GM12878 (cell line): ENCODE measurements around the gene FAM83D. TPM values are rescaled to one million over a fixed set of nuclear protein-coding genes. Genes with fewer than 3 reads are reported as not detected.

Experiments used
- BRCA1 ChIP-seq: IDR thresholded peaks from 2 replicates; pipeline ENCODE4 v1.6.1; 2011; ENCODE audit warnings: low read depth, low read length, improper control_type of control experiment
- DPF2 ChIP-seq: fragments of 450-650 bp; IDR thresholded peaks from 2 replicates; pipeline ENCODE4 v1.6.1; 2017; ENCODE audit warnings: mild to moderate bottlenecking
- EZH2 ChIP-seq: IDR thresholded peaks from 2 replicates; pipeline ENCODE4 v1.6.1; 2012; ENCODE audit warnings: low read depth, mild to moderate bottlenecking, control low read depth, inconsistent platforms, low read length, borderline replicate concordance; ENCODE audit not compliant: control insufficient read depth
- KAT2A ChIP-seq: conservative IDR thresholded peaks from 2 replicates; pipeline ENCODE4 v1.6.1; 2011; ENCODE audit warnings: low read depth, low read length; ENCODE audit not compliant: control insufficient read depth
- KDM1A ChIP-seq: fragments of 200-600 bp; sonication (generic); IDR thresholded peaks from 2 replicates; pipeline ENCODE4 v1.6.1; 2016; ENCODE audit warnings: borderline replicate concordance
- LARP7 ChIP-seq: fragments of 450-650 bp; IDR thresholded peaks from 2 replicates; pipeline ENCODE4 v1.6.1; 2017; ENCODE audit warnings: mild to moderate bottlenecking
- MEF2A ChIP-seq: IDR thresholded peaks from 2 replicates; pipeline ENCODE4 v1.6.1; 2011; ENCODE audit warnings: low read depth, mild to moderate bottlenecking, low read length, moderate library complexity; ENCODE audit not compliant: insufficient read depth
- MTA3 ChIP-seq: IDR thresholded peaks from 2 replicates; pipeline ENCODE4 v1.6.1; 2012; ENCODE audit warnings: low read length, inconsistent platforms, borderline replicate concordance
- NFXL1 ChIP-seq: fragments of 450-650 bp; IDR thresholded peaks from 2 replicates; pipeline ENCODE4 v1.6.1; 2017; ENCODE audit warnings: antibody characterized with exemption, mild to moderate bottlenecking, borderline replicate concordance
- POLR2AphosphoS5 ChIP-seq: IDR thresholded peaks from 2 replicates; pipeline ENCODE4 v1.6.1; 2011; ENCODE audit warnings: mild to moderate bottlenecking, low read length, inconsistent platforms
- SPI1 ChIP-seq: IDR thresholded peaks from 2 replicates; pipeline ENCODE4 v1.6.1; 2011; ENCODE audit warnings: low read depth, mild to moderate bottlenecking, low read length, moderate library complexity, borderline replicate concordance; ENCODE audit not compliant: insufficient read depth
- TAF1 ChIP-seq: IDR thresholded peaks from 2 replicates; pipeline ENCODE4 v1.6.1; 2011; ENCODE audit warnings: mild to moderate bottlenecking, low read depth, low read length, borderline replicate concordance
- TCF3 ChIP-seq: IDR thresholded peaks from 2 replicates; pipeline ENCODE4 v1.6.1; 2012; ENCODE audit warnings: low read depth, mild to moderate bottlenecking, low read length, borderline replicate concordance; ENCODE audit not compliant: insufficient read depth
- WRNIP1 ChIP-seq: IDR thresholded peaks from 2 replicates; pipeline ENCODE4 v1.6.1; 2011; ENCODE audit warnings: low read depth, low read length, improper control_type of control experiment, borderline replicate concordance
- YBX1 ChIP-seq: fragments of 450-650 bp; IDR thresholded peaks from 2 replicates; pipeline ENCODE4 v1.6.1; 2016; ENCODE audit warnings: antibody characterized with exemption
- YY1 ChIP-seq: IDR thresholded peaks from 2 replicates; pipeline ENCODE4 v1.6.1; 2011; ENCODE audit warnings: low read depth, mild to moderate bottlenecking, low read length
- ZNF274 ChIP-seq: IDR thresholded peaks from one replicate; pipeline ENCODE4 v1.8.0; 2011; ENCODE audit not compliant: insufficient read length, insufficient read depth
- polyA plus RNA-seq, 11 experiments: library from polyadenylated mRNA; depleted of rRNA in 4 of 11; unstranded in 6 of 11; stranded (reverse) in 5 of 11; fragments of >200 nt; fragmentation: Nextera tagmentation in 4 of 11; fragmentation: Illumina TruSeq in 1 of 11; extraction: Ambion mirVana in 4 of 11; extraction: Trizol in 1 of 11; gene quantifications; 1 replicate in 1 of 11; 2 replicates in 10 of 11; pipeline versions ENCODE4 v1.2.1 to v1.2.3, GENCODE V29; 2011 to 2016; ENCODE audit warnings: inconsistent platforms in 2 of 11, missing spikeins in 2 of 11, low read depth in 1 of 11
- total RNA-seq, 4 experiments: library from RNA; depleted of rRNA in 3 of 4; stranded (reverse); fragments of >200 nt in 3 of 4; fragmentation: Illumina TruSeq in 1 of 4; extraction: Trizol in 1 of 4; gene quantifications; 2 replicates each; pipeline versions ENCODE4 v1.2.1 to v1.2.3, GENCODE V29; 2013 to 2021
- TF ChIP-seq, protein P1 (sequence below): IDR thresholded peaks from 2 replicates; pipeline ENCODE4 v1.6.1; 2011; ENCODE audit warnings: borderline replicate concordance, low read depth, mild to moderate bottlenecking, moderate library complexity, mixed read lengths, low read length; ENCODE audit not compliant: insufficient read depth; ENCODE audit errors: extremely low read length
- TF ChIP-seq, protein P2 (sequence below): fragments of 450-650 bp; IDR thresholded peaks from 2 replicates; pipeline ENCODE4 v1.6.1; 2018; ENCODE audit warnings: borderline replicate concordance, mild to moderate bottlenecking; ENCODE audit not compliant: partially characterized antibody
- TF ChIP-seq, protein P3 (sequence below): fragments of 450-650 bp; IDR thresholded peaks from 2 replicates; pipeline ENCODE4 v1.6.1; 2017; ENCODE audit warnings: mild to moderate bottlenecking
- TF ChIP-seq, protein P4 (sequence below): fragments of 450-650 bp; formaldehyde crosslinking; IDR thresholded peaks from 2 replicates; pipeline ENCODE4 v1.4.0; 2022; ENCODE audit warnings: mild to moderate bottlenecking, moderate library complexity

FAM83D gene
- total and polyA plus RNA-seq, 10 of the 15 experiments (the other 5 are each of a cell fraction or from before 2014, with no cell fraction given), result 4.5 to 34.8 (median 19.2) TPM

DNA sequence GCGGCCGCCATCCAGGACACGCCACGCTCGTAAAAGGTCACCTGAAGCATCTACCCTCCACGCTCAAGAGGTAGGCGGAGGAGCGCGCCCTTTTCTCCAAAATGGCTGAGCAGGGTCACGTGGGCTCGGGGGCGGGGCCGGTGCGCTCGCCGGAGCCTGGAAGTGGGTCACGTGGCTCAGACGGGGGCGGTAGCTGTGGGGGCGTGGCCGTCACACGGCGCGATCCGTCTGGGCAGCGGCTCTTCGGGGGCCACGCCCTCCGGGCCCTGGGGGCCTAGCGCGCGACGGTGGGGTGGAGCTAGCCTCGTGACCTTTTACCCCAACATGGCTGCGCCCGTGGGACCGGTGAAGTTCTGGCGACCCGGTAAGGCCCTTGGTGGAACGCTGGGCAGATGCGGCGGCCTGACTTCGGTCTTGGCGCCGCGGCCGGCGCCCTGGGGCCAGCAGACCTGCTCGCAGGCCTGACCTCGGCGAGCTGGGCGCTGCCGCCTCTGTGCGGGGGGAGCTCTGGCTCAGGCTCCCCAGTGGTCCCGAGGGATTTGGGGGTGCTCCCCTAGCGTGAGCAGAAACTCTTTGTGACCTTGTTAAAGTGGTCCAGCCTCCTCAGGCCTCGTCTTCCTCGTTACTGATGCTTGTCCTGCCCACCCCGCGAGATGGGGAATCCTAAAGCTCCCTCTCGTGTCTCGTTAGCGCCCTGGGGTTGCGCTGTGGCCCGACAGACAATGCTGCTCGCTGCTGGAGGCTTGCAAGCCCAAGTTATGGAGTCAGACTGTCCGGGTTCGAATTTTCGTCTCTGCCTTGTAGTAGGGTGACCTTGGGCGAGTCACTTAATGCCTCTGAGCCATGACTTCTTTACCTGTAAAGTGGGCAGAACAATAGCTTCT is 36.1 kb downstream of the FAM83D start, which contains the start of gene DHX35 (continued):
- TF ChIP-seq, protein P1, sequence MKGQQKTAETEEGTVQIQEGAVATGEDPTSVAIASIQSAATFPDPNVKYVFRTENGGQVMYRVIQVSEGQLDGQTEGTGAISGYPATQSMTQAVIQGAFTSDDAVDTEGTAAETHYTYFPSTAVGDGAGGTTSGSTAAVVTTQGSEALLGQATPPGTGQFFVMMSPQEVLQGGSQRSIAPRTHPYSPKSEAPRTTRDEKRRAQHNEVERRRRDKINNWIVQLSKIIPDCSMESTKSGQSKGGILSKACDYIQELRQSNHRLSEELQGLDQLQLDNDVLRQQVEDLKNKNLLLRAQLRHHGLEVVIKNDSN, result peak; percentile 100
- TF ChIP-seq, protein P2, sequence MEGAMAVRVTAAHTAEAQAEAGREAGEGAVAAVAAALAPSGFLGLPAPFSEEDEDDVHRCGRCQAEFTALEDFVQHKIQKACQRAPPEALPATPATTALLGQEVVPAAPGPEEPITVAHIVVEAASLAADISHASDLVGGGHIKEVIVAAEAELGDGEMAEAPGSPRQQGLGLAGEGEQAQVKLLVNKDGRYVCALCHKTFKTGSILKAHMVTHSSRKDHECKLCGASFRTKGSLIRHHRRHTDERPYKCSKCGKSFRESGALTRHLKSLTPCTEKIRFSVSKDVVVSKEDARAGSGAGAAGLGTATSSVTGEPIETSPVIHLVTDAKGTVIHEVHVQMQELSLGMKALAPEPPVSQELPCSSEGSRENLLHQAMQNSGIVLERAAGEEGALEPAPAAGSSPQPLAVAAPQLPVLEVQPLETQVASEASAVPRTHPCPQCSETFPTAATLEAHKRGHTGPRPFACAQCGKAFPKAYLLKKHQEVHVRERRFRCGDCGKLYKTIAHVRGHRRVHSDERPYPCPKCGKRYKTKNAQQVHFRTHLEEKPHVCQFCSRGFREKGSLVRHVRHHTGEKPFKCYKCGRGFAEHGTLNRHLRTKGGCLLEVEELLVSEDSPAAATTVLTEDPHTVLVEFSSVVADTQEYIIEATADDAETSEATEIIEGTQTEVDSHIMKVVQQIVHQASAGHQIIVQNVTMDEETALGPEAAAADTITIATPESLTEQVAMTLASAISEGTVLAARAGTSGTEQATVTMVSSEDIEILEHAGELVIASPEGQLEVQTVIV, result peak; percentile 36
- no peak for TF ChIP-seq SPI1
- no peak for TF ChIP-seq TCF3
- TF ChIP-seq KDM1A, result no peak
- no peak for TF ChIP-seq MTA3
- TF ChIP-seq LARP7, result peak; percentile 81
- TF ChIP-seq POLR2AphosphoS5, result peak; percentile 83
- TF ChIP-seq KAT2A, result no peak
- peak; percentile 58; the same call in 1 of the 2 replicates for TF ChIP-seq TAF1
- TF ChIP-seq, protein P3, sequence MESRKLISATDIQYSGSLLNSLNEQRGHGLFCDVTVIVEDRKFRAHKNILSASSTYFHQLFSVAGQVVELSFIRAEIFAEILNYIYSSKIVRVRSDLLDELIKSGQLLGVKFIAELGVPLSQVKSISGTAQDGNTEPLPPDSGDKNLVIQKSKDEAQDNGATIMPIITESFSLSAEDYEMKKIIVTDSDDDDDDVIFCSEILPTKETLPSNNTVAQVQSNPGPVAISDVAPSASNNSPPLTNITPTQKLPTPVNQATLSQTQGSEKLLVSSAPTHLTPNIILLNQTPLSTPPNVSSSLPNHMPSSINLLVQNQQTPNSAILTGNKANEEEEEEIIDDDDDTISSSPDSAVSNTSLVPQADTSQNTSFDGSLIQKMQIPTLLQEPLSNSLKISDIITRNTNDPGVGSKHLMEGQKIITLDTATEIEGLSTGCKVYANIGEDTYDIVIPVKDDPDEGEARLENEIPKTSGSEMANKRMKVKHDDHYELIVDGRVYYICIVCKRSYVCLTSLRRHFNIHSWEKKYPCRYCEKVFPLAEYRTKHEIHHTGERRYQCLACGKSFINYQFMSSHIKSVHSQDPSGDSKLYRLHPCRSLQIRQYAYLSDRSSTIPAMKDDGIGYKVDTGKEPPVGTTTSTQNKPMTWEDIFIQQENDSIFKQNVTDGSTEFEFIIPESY, result no peak
- peak; percentile 97 for TF ChIP-seq YY1
- no peak for TF ChIP-seq MEF2A
- no peak for TF ChIP-seq EZH2
- TF ChIP-seq WRNIP1, result no peak
- TF ChIP-seq, protein P4, sequence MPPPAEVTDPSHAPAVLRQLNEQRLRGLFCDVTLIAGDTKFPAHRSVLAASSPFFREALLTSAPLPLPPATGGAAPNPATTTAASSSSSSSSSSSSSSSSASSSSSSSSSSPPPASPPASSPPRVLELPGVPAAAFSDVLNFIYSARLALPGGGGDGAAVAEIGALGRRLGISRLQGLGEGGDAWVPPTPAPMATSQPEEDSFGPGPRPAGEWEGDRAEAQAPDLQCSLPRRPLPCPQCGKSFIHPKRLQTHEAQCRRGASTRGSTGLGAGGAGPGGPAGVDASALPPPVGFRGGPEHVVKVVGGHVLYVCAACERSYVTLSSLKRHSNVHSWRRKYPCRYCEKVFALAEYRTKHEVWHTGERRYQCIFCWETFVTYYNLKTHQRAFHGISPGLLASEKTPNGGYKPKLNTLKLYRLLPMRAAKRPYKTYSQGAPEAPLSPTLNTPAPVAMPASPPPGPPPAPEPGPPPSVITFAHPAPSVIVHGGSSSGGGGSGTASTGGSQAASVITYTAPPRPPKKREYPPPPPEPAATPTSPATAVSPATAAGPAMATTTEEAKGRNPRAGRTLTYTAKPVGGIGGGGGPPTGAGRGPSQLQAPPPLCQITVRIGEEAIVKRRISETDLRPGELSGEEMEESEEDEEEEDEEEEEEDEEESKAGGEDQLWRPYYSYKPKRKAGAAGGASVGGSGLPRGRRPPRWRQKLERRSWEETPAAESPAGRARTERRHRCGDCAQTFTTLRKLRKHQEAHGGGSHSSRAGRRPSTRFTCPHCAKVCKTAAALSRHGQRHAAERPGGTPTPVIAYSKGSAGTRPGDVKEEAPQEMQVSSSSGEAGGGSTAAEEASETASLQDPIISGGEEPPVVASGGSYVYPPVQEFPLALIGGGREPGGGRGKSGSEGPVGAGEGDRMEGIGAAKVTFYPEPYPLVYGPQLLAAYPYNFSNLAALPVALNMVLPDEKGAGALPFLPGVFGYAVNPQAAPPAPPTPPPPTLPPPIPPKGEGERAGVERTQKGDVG (CRISPR knock-in tag), result no peak
- TF ChIP-seq YBX1, result no peak
- no peak for TF ChIP-seq BRCA1
- TF ChIP-seq DPF2, result peak; percentile 90
- TF ChIP-seq NFXL1, result no peak
- TF ChIP-seq ZNF274, result no peak
